ENCODE data around the gene ROCK1. TPM values are rescaled to one million over a fixed set of nuclear protein-coding genes. Genes with fewer than 3 reads are reported as not detected.

Gene ROCK1
- polyA plus RNA-seq, 3 donors = 5.7 to 22.8 (median 16.1) TPM

GRCh38 chr18:21110713-21111345, 784 bp downstream of the ROCK1 start:
- WGBS, 3 donors = 0 to 1% (median 0%) methylated on average over 34 to 47 of the region's 47 CpGs
- H3K27ac ChIP-seq (ENCODE audit: low read depth, low read length) = peak overlapping the region; percentile 86

DNA sequence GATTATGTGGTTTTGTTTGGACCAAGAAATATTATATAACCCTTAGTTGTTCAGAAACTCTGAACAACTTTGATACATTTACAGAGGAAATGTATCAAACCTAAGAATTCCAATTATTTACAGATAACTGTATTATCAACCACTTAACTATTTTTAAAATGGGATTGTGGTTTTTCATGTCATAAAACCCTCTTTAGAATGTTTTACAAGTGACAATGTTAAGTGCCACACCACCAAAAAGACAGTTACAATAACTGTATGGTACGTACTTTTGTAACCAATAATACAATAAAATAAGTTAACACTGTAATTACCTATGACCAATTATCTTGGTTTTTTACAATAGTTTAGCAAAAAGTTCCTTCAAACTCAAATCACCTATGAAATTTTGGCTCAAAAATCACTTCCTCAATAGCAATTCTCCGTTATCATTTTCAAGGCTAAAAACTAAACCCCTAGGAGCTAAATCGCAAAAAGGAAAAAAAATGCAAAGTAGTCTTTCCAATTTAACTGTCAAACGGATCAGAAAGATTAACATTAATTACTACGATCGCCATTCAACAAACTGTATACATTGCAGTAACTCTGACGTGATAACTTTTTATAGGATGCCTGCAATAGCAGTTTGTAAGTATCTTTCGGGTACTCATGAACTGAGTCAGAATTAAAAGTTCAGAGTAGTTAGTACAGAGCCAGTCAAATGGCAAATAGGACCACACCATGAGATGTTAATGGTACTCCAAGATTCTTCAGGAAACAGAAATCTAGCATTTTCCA, 1.5 kb downstream of the ROCK1 start:
- H3K27ac ChIP-seq (ENCODE audit: low read depth, low read length) = no peak overlapping the region
- 0 to 2% (median 1%) methylated on average over 8 of the region's 8 CpGs for WGBS, 3 donors

GRCh38 chr18:21105936-21106335, 5.7 kb downstream of the ROCK1 start:
- no peak overlapping the region for H3K27ac ChIP-seq (ENCODE audit: low read depth, low read length)
- WGBS, 3 donors = 66 to 83% (median 71%) methylated on average over 3 of the region's 3 CpGs

- no peak overlapping the region for H3K27ac ChIP-seq (ENCODE audit: low read depth, low read length)
- 65 to 74% (median 65%) methylated on average over 2 of the region's 2 CpGs for WGBS, 3 donors
Observed at GRCh38 chr18:21101172-21101571, 10.4 kb downstream of the ROCK1 start.

GRCh38 chr18:21100678-21101077, 10.9 kb downstream of the ROCK1 start:
- H3K27ac ChIP-seq (ENCODE audit: low read depth, low read length) = no peak overlapping the region
- WGBS, 3 donors = 45 to 68% (median 50%) methylated on average over 2 of the region's 2 CpGs

- no peak overlapping the region for H3K27ac ChIP-seq (ENCODE audit: low read depth, low read length)
Observed at GRCh38 chr18:21100146-21100545, 11.5 kb downstream of the ROCK1 start.

- 73 to 90% (median 75%) methylated on average over 9 of the region's 9 CpGs for WGBS, 3 donors
Observed at GRCh38 chr18:21099442-21099841, 12.2 kb downstream of the ROCK1 start.

DNA sequence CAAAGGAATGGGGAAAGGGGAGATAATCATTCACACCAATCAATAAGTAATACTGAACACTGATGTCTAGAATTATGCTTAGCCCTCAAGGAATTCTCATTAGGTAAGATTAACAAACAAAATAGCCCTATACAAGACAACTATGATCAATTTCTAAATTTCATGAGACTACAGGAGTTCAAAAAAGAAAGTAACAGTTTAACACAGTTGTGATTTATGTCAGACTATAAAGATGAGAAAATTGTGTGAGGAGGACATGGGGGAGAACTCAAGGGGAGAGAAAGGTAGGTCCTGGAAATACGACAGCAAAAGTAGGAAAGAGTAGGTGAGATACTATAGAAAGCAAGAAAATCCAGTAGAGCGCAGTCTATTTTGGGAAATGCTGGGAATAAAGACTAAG, 14.9 kb downstream of the ROCK1 start:
- WGBS, 3 donors = 93 to 95% (median 94%) methylated on average over 2 of the region's 2 CpGs

More at GRCh38 chr18:21099442-21099841, 12.2 kb downstream of the ROCK1 start:
- no peak overlapping the region for H3K27ac ChIP-seq (ENCODE audit: low read depth, low read length)

DNA sequence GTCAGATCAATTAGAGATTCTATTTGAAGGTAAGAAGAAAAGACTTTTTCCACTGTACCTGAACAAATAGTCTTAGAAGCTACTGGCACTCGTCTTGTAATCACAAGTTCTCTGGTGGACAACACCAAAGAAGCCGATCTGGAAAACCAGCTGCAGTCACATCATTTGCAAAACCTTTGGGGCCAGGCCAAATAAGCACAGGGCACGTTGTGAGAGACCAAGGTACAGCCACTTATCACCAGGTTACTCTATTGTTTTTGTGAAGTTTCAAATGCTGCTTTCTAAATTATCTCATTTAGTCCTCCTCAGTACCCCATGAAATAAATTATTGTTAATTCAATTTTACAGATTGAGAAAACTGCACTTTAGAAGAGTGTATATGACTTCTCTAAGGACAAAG, 18.5 kb downstream of the ROCK1 start:
- no peak overlapping the region for H3K27ac ChIP-seq (ENCODE audit: low read depth, low read length)
- WGBS, 3 donors = 66 to 90% (median 88%) methylated on average over 3 of the region's 3 CpGs

More for the DNA sequence above, 14.9 kb downstream of the ROCK1 start:
- no peak overlapping the region for H3K27ac ChIP-seq (ENCODE audit: low read depth, low read length)

- 96 to 99% (median 97%) methylated on average over 2 of the region's 2 CpGs for WGBS, 3 donors
Observed at GRCh38 chr18:21090680-21091079, 20.9 kb downstream of the ROCK1 start.

GRCh38 chr18:21085579-21086166, 25.9 kb downstream of the ROCK1 start:
- no peak overlapping the region for H3K27ac ChIP-seq (ENCODE audit: low read depth, low read length)
- WGBS, 3 donors = 83 to 93% (median 86%) methylated on average over 3 of the region's 3 CpGs

More at GRCh38 chr18:21090680-21091079, 20.9 kb downstream of the ROCK1 start:
- H3K27ac ChIP-seq (ENCODE audit: low read depth, low read length) = no peak overlapping the region

DNA sequence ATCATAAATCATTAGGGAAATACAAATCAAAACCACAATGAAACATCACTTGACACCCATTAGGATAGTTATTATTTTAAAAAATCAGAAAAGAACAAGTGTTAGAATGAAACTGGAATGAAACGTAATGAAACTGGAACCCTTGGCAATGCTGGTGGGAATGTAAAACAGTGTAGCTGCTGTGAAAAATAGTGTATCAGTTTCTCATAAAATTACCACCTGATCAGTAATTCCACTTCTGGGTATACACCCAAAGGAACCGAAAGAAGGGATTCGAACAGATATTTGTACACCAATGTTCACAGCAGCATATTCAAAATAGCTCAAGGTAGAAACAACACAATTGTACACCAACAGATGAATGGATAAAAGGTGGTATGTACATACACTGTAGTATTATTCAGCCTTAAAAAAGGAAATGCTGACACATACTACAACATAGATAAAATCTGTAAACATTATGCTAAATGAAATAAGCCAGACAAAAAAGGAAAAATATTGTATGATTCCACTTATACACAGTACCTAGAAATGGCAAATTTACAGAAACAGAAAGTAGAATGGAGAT, 27.0 kb downstream of the ROCK1 start:
- 93 to 97% (median 95%) methylated on average over 3 of the region's 3 CpGs for WGBS, 3 donors

GRCh38 chr18:21083017-21083416, 28.6 kb downstream of the ROCK1 start:
- H3K27ac ChIP-seq (ENCODE audit: low read depth, low read length) = no peak overlapping the region

More for the DNA sequence above, 27.0 kb downstream of the ROCK1 start:
- no peak overlapping the region for H3K27ac ChIP-seq (ENCODE audit: low read depth, low read length)

DNA sequence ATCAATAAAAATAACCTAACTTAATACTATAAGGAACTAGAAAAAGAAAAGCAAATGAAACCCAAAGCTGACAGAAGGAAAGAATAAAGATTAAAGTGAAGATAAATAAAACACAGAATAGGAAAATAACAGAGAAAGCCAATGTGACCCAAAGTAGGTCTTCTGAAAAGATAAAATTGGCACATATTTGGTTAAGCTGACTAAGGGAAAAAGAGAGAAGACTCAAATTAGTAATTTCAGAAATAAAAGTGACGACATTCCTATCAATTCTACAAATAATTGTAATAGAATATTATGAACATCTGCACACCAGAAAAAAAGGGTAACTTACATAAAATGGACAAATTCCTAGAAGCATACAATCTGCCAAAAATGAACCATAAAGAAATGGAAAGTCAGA, 30.2 kb downstream of the ROCK1 start:
- H3K27ac ChIP-seq (ENCODE audit: low read depth, low read length) = no peak overlapping the region
- WGBS, 3 donors = 89 to 96% (median 93%) methylated on average over 1 of the region's 1 CpG

DNA sequence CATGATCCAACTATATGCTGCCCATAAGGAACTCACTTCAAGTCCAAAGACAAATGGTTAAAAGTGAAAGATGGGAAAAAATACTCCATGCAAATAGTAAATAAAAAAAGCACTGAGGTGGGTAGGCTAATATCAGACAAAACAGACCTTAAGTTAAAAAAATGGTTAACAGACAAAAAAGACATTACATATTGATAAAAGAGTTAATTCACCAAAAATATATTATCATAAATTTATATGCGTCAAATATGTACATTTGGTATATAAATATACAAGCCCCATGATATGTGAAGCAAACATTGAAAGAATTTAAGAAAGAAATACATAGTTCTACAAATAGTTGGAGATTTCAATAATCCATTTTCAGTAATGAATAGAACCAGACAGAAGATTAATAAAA, 31.0 kb downstream of the ROCK1 start:
- H3K27ac ChIP-seq (ENCODE audit: low read depth, low read length) = no peak overlapping the region
- WGBS, 3 donors = 95 to 100% (median 99%) methylated on average over 1 of the region's 1 CpG

- WGBS, 3 donors = 43 to 54% (median 50%) methylated on average over 3 of the region's 3 CpGs
- no peak overlapping the region for H3K27ac ChIP-seq (ENCODE audit: low read depth, low read length)
Observed at GRCh38 chr18:21074336-21075323, 37.0 kb downstream of the ROCK1 start.

- no peak overlapping the region for H3K27ac ChIP-seq (ENCODE audit: low read depth, low read length)
Observed at GRCh38 chr18:21073180-21073579, 38.4 kb downstream of the ROCK1 start.

GRCh38 chr18:21071071-21071470, 40.5 kb downstream of the ROCK1 start:
- 82 to 97% (median 89%) methylated on average over 4 of the region's 4 CpGs for WGBS, 3 donors
- H3K27ac ChIP-seq (ENCODE audit: low read depth, low read length) = no peak overlapping the region
